HEK293 (cell line): ENCODE data around the gene ARL8B.
A peak's percentile ranks its signal among the peaks of the same experiment; 100 is the strongest.

ENCODE experiments used
- EGR2 ChIP-seq: fragments of 450-650 bp; formaldehyde crosslinking; IDR thresholded peaks from 2 replicates; pipeline ENCODE4 v1.5.1; 2016; ENCODE audit warnings: low read depth, missing biosample characterization, missing genetic modification characterization
- GFI1B ChIP-seq: fragments of 450-650 bp; formaldehyde crosslinking; IDR thresholded peaks from 2 replicates; pipeline ENCODE4 v1.5.1; 2016; ENCODE audit warnings: missing biosample characterization, missing genetic modification characterization
- GLIS1 ChIP-seq: fragments of 450-650 bp; formaldehyde crosslinking; IDR thresholded peaks from 2 replicates; pipeline ENCODE4 v1.5.1; 2016; ENCODE audit warnings: missing biosample characterization, missing genetic modification characterization
- OVOL3 ChIP-seq: fragments of 450-650 bp; formaldehyde crosslinking; IDR thresholded peaks from 2 replicates; pipeline ENCODE4 v1.5.1; 2016; ENCODE audit warnings: missing biosample characterization, missing genetic modification characterization
- SALL2 ChIP-seq: fragments of 450-650 bp; formaldehyde crosslinking; IDR thresholded peaks from 2 replicates; pipeline ENCODE4 v1.5.0; 2017; ENCODE audit warnings: missing biosample characterization, mild to moderate bottlenecking, missing genetic modification characterization, borderline replicate concordance
- SP2 ChIP-seq: fragments of 450-650 bp; formaldehyde crosslinking; IDR thresholded peaks from 2 replicates; pipeline ENCODE4 v1.5.1; 2016; ENCODE audit warnings: missing biosample characterization, missing genetic modification characterization
- ZBTB17 ChIP-seq: fragments of 450-650 bp; formaldehyde crosslinking; IDR thresholded peaks from 2 replicates; pipeline ENCODE4 v1.5.1; 2016; ENCODE audit warnings: missing biosample characterization, missing genetic modification characterization
- ZBTB20 ChIP-seq: fragments of 450-650 bp; formaldehyde crosslinking; IDR thresholded peaks from 2 replicates; pipeline ENCODE4 v1.5.1; 2016; ENCODE audit warnings: missing biosample characterization, missing genetic modification characterization
- ZBTB6 ChIP-seq: fragments of 450-650 bp; formaldehyde crosslinking; IDR thresholded peaks from 2 replicates; pipeline ENCODE4 v1.5.1; 2017; ENCODE audit warnings: missing biosample characterization, missing genetic modification characterization
- ZBTB8A ChIP-seq: fragments of 450-650 bp; formaldehyde crosslinking; IDR thresholded peaks from 2 replicates; pipeline ENCODE4 v1.5.1; 2016; ENCODE audit warnings: missing biosample characterization, missing genetic modification characterization
- ZNF10 ChIP-seq: fragments of 450-650 bp; formaldehyde crosslinking; IDR thresholded peaks from 2 replicates; pipeline ENCODE4 v1.5.1; 2017; ENCODE audit warnings: missing biosample characterization, missing genetic modification characterization
- ZNF169 ChIP-seq: fragments of 450-650 bp; formaldehyde crosslinking; IDR thresholded peaks from 2 replicates; pipeline ENCODE4 v1.5.1; 2016; ENCODE audit warnings: missing biosample characterization, missing genetic modification characterization
- ZNF18 ChIP-seq: fragments of 450-650 bp; formaldehyde crosslinking; IDR thresholded peaks from 2 replicates; pipeline ENCODE4 v1.5.1; 2016; ENCODE audit warnings: missing biosample characterization, missing genetic modification characterization
- ZNF274 ChIP-seq, 2 experiments: fragments of 200-500 bp in 1 of 2; fragments of 450-650 bp in 1 of 2; sonication (Bioruptor generic) in 1 of 2; formaldehyde crosslinking in 1 of 2; IDR thresholded peaks; 2 replicates each; pipeline versions ENCODE4 v1.5.1 to v1.6.1; 2014 to 2016; ENCODE audit warnings: borderline replicate concordance in 1 of 2, inconsistent platforms in 1 of 2, low read length in 1 of 2, missing biosample characterization in 1 of 2, missing genetic modification characterization in 1 of 2
- ZNF48 ChIP-seq: fragments of 450-650 bp; formaldehyde crosslinking; IDR thresholded peaks from 2 replicates; pipeline ENCODE4 v1.5.1; 2016; ENCODE audit warnings: missing biosample characterization, missing genetic modification characterization
- ZNF488 ChIP-seq: fragments of 450-650 bp; formaldehyde crosslinking; IDR thresholded peaks from 2 replicates; pipeline ENCODE4 v1.5.1; 2016; ENCODE audit warnings: missing biosample characterization, missing genetic modification characterization
- ZNF549 ChIP-seq: fragments of 450-650 bp; IDR thresholded peaks from 2 replicates; pipeline ENCODE4 v1.5.1; 2018; ENCODE audit warnings: missing biosample characterization, missing genetic modification characterization, mild to moderate bottlenecking, inconsistent platforms, moderate library complexity
- ZNF600 ChIP-seq: fragments of 450-650 bp; formaldehyde crosslinking; IDR thresholded peaks from 2 replicates; pipeline ENCODE4 v1.5.1; 2016; ENCODE audit warnings: missing biosample characterization, missing genetic modification characterization
- ZNF626 ChIP-seq: fragments of 450-650 bp; sonication (Bioruptor Pico); formaldehyde crosslinking; IDR thresholded peaks from 2 replicates; pipeline ENCODE4 v1.5.1; 2018; ENCODE audit warnings: missing biosample characterization, missing genetic modification characterization, inconsistent platforms
- ZNF629 ChIP-seq: fragments of 450-650 bp; formaldehyde crosslinking; IDR thresholded peaks from 2 replicates; pipeline ENCODE4 v1.5.1; 2017; ENCODE audit warnings: missing biosample characterization, missing genetic modification characterization
- ZNF645 ChIP-seq: fragments of 450-650 bp; formaldehyde crosslinking; IDR thresholded peaks from 2 replicates; pipeline ENCODE4; 2016; ENCODE audit warnings: missing biosample characterization, missing genetic modification characterization
- ZNF654 ChIP-seq: fragments of 450-650 bp; formaldehyde crosslinking; IDR thresholded peaks from 2 replicates; pipeline ENCODE4 v1.5.1; 2016; ENCODE audit warnings: low read depth, missing biosample characterization, missing genetic modification characterization
- ZXDB ChIP-seq: fragments of 450-650 bp; formaldehyde crosslinking; IDR thresholded peaks from 2 replicates; pipeline ENCODE4 v1.5.1; 2016; ENCODE audit warnings: missing biosample characterization, missing genetic modification characterization
- TF ChIP-seq, protein P1 (sequence below): fragments of 450-650 bp; formaldehyde crosslinking; conservative IDR thresholded peaks from 2 replicates; pipeline ENCODE4 v1.5.1; 2016; ENCODE audit warnings: low read depth, missing biosample characterization, missing genetic modification characterization
- TF ChIP-seq, protein P2 (sequence below): fragments of 450-650 bp; formaldehyde crosslinking; IDR thresholded peaks from 2 replicates; pipeline ENCODE4 v1.5.1; 2017; ENCODE audit warnings: missing biosample characterization, missing genetic modification characterization

The ARL8B gene

GRCh38 chr3:5188419-5189221, 66.5 kb downstream of the ARL8B start (continued):
- TF ChIP-seq ZNF18 (tag by site-specific recombination) (no peak), ZNF645 (tag by site-specific recombination) (no peak), ZNF48 (tag by site-specific recombination) (no peak), ZNF626 (tag by site-specific recombination) (no peak), ZNF488 (tag by site-specific recombination) (no peak), SP2 (tag by site-specific recombination) (no peak), ZNF10 (tag by site-specific recombination) (no peak), ZBTB6 (tag by site-specific recombination) (no peak), EGR2 (tag by site-specific recombination) (peak; percentile 55), GFI1B (tag by site-specific recombination) (no peak), ZNF654 (no peak), ZBTB17 (tag by site-specific recombination) (peak; percentile 51), SALL2 (tag by site-specific recombination) (no peak), ZBTB20 (tag by site-specific recombination) (peak; percentile 86), ZNF629 (tag by site-specific recombination) (peak; percentile 43), ZNF274 (IDR thresholded peaks at IDR 0.05; ENCODE audit: low read length) (no peak), ZNF274 (tag by site-specific recombination; IDR thresholded peaks at IDR 0.05; ENCODE audit: borderline replicate concordance) (no peak), ZXDB (tag by site-specific recombination) (peak; percentile 100), ZNF169 (tag by site-specific recombination) (no peak), ZBTB8A (tag by site-specific recombination) (peak; percentile 36; the same call in 1 of the 2 replicates), ZNF549 (no peak), OVOL3 (tag by site-specific recombination) (no peak), GLIS1 (tag by site-specific recombination) (no peak), ZNF600 (tag by site-specific recombination) (no peak)
- TF ChIP-seq, protein P1, sequence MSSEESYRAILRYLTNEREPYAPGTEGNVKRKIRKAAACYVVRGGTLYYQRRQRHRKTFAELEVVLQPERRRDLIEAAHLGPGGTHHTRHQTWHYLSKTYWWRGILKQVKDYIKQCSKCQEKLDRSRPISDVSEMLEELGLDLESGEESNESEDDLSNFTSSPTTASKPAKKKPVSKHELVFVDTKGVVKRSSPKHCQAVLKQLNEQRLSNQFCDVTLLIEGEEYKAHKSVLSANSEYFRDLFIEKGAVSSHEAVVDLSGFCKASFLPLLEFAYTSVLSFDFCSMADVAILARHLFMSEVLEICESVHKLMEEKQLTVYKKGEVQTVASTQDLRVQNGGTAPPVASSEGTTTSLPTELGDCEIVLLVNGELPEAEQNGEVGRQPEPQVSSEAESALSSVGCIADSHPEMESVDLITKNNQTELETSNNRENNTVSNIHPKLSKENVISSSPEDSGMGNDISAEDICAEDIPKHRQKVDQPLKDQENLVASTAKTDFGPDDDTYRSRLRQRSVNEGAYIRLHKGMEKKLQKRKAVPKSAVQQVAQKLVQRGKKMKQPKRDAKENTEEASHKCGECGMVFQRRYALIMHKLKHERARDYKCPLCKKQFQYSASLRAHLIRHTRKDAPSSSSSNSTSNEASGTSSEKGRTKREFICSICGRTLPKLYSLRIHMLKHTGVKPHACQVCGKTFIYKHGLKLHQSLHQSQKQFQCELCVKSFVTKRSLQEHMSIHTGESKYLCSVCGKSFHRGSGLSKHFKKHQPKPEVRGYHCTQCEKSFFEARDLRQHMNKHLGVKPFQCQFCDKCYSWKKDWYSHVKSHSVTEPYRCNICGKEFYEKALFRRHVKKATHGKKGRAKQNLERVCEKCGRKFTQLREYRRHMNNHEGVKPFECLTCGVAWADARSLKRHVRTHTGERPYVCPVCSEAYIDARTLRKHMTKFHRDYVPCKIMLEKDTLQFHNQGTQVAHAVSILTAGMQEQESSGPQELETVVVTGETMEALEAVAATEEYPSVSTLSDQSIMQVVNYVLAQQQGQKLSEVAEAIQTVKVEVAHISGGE (tag by site-specific recombination) = peak; percentile 79; the same call in 1 of the 2 replicates
- TF ChIP-seq, protein P2, sequence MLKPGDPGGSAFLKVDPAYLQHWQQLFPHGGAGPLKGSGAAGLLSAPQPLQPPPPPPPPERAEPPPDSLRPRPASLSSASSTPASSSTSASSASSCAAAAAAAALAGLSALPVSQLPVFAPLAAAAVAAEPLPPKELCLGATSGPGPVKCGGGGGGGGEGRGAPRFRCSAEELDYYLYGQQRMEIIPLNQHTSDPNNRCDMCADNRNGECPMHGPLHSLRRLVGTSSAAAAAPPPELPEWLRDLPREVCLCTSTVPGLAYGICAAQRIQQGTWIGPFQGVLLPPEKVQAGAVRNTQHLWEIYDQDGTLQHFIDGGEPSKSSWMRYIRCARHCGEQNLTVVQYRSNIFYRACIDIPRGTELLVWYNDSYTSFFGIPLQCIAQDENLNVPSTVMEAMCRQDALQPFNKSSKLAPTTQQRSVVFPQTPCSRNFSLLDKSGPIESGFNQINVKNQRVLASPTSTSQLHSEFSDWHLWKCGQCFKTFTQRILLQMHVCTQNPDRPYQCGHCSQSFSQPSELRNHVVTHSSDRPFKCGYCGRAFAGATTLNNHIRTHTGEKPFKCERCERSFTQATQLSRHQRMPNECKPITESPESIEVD = no peak
